Motor neuron (in vitro differentiated cells): ENCODE data around the gene SLF2. TPM values are rescaled to one million over a fixed set of nuclear protein-coding genes. Genes with fewer than 3 reads are reported as not detected.
A peak's percentile ranks its signal among the peaks of the same experiment; 100 is the strongest.

Experiments
- ATAC-seq, 8 experiments: fragments of 200-7000 bp; cut with Tn5 transposase; replicated peaks in 6 of 8; 2 replicates each; pipeline ENCODE4 v1.8.0; 2021; ENCODE audit warnings: mild to moderate bottlenecking in 8 of 8, moderate library complexity in 8 of 8
- H3K27ac ChIP-seq, 2 donors: fragments of 250-450 bp; sonication (Bioruptor Pico); 2 replicates each; pipeline ENCODE4 v1.9.0; 2021; ENCODE audit warnings: antibody characterized with exemption in 2 of 2, mild to moderate bottlenecking in 2 of 2, moderate library complexity in 1 of 2
- H3K4me1 ChIP-seq, 2 donors: fragments of 250-450 bp; sonication (Bioruptor Pico); replicated peaks in 1 of 2; 2 replicates each; pipeline ENCODE4 v1.6.1; 2021; ENCODE audit warnings: antibody characterized with exemption in 2 of 2, mild to moderate bottlenecking in 2 of 2, moderate library complexity in 1 of 2
- H3K4me3 ChIP-seq, 5 donors: fragments of 250-450 bp; sonication (Bioruptor Pico); 2 replicates each; pipeline ENCODE4 v1.9.0; 2021; ENCODE audit warnings: antibody characterized with exemption in 5 of 5, mild to moderate bottlenecking in 5 of 5, moderate library complexity in 4 of 5
- WGBS, 10 experiments: fragments of 450-650 bp; shearing (Covaris generic); methylation state at CpG; one replicate each; pipeline ENCODE4 v1.0.0; 2022; 5-methylcytosine and 5-hydroxymethylcytosine counted together
- in situ Hi-C, 9 experiments: fragments of 400-800 bp; cut with MboI; loops; one replicate each; pipeline ENCODE4 v1.15.0; 2021; ENCODE audit warnings: low sequenced_read_pairs in 9 of 9, low pct_unique_long_range_greater_than_20kb in 2 of 9; ENCODE audit not compliant: unreplicated experiment in 9 of 9
- total RNA-seq, 8 experiments: library from RNA; unstranded; fragments of 300-600 nt; gene quantifications; 2 replicates each; pipeline versions ENCODE4 v1.2.3 to v1.2.4, GENCODE V29; 2022

SLF2 gene
- total RNA-seq, 8 experiments from 2014 or later = 18.9 to 42.7 (median 31.5) TPM

DNA sequence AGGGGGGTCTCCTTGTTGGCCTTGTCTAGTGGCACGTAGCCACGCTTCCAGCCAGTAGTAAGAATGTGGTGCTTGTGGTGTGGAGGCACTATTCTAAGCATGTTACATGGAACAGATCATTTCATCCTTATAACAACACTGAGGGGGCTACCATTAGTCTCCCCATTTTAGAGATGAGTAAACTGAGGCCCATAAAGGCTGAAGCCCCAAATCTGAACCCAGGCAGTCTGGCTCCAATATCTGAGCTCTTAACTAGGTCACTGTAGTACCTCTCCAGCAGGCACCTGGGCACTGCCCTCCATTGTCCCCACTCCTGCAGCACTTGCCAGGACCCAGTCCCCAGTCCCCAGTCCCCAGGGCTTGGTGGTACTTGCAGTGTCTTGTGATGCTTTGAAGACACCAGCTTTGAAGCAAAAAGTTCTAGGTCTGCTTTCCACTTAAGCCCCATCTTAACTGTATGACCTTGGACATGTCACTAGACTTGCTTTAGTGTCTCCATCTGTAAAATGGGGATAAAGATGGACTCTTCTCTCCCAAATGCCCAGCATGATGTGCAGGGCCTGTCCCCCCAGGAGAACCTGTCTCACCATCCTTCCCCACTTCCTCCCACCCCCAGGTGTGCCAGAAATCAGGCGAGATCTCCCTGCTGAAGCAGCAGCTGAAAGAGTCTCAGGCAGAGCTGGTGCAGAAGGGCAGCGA lies 93.3 kb downstream of the SLF2 start:
- H3K27ac ChIP-seq = peak overlapping the region in 1 of 2 donors; percentile 33
- no peak for ATAC-seq
- WGBS, 10 experiments = 100% methylated on average over 1 of the region's 4 CpGs; no CpG with 5 or more reads in 8 of the 10 experiments
- H3K4me1 ChIP-seq = peaks cover 20 to 27% of the 10 kb centered on the region in 2 donors
- H3K4me3 ChIP-seq = no peak overlapping the region
- in situ Hi-C loops = no loop called here

GRCh38 chr10:101006593-101007098 lies 93.9 kb downstream of the SLF2 start:
- peak overlapping the region; percentile 33 to 70 for H3K27ac ChIP-seq
- H3K4me1 ChIP-seq = peaks cover 14 to 23% of the 10 kb centered on the region in 2 donors
- no peak overlapping the region for H3K4me3 ChIP-seq
- in situ Hi-C loops = no loop called here
- 80 to 95% (median 91%) methylated on average over 4 to 11 of the region's 33 CpGs; no CpG with 5 or more reads in 6 of the 10 experiments for WGBS, 10 experiments
- peak in 3 of 8 experiments; percentile 11 to 18 (median 11) for ATAC-seq

GRCh38 chr10:101007099-101007711 lies 94.4 kb downstream of the SLF2 start:
- in situ Hi-C loops = no loop called here
- H3K4me3 ChIP-seq = no peak overlapping the region
- peak in 2 of 8 experiments; percentile 3 to 12 for ATAC-seq
- peak overlapping the region; percentile 11 to 70 for H3K27ac ChIP-seq
- peaks cover 10 to 18% of the 10 kb centered on the region in 2 donors for H3K4me1 ChIP-seq
- 31 to 100% (median 56%) methylated on average over 2 to 5 of the region's 11 CpGs; no CpG with 5 or more reads in 7 of the 10 experiments for WGBS, 10 experiments

DNA sequence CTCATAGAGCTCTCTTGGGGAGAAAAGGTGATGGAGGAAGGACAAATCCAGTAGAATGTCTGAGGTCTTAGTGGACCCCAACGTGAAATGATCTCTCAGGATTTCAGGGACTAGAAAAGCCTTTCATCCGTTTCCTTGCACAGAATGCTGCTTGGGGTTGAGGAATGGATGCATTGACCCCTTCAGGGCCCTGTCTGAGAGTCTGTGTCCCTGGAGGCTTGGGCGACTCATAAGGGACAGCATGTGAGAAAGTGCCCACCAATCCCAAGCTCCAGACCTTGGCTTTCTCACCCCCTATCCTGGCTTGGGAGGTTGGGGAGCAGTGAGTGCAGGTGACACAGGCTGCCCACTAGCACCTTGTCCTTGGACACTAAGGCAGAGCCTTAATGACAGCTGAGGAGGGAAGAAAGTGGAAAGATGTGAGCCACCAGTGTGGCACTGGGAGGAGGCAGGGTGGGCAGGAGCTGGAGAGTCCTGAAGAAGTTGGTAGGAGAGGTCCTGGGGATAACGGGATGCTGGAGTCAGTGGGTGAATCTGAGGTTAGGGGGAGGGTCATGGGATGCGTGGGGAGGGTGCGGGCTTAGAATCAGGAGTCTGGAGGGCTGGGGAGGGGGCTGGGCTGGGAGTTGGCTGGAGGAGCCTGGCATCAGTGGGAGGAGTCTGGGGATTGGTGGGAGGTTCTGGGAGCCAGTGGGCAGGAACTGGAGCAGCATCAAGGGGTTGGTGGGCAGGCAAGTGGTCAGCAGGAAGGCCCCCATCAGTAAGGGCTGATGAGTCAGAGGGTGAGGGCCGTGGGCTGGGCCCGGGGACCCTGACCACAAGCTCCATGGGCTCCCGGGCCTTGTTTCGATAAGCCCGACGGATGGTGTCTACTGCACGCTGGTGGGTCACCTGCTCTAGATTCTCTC lies 95.4 kb downstream of the SLF2 start:
- 60 to 85% (median 80%) methylated on average over 1 to 6 of the region's 13 CpGs; no CpG with 5 or more reads in 6 of the 10 experiments for WGBS, 10 experiments
- Histone ChIP-seq H3K4me3 (no peak overlapping the region), H3K4me1 (peaks cover 10 to 18% of the 10 kb centered on the region in 2 donors), H3K27ac (no peak overlapping the region)
- in situ Hi-C loops = no loop called here
- no peak for ATAC-seq

- WGBS, 10 experiments = 70 to 85% (median 80%) methylated on average over 1 to 4 of the region's 6 CpGs; no CpG with 5 or more reads in 7 of the 10 experiments
- Histone ChIP-seq H3K4me1 (peaks cover 10 to 18% of the 10 kb centered on the region in 2 donors), H3K4me3 (no peak overlapping the region), H3K27ac (no peak overlapping the region)
- in situ Hi-C loops = no loop called here
- no peak for ATAC-seq
Measured at GRCh38 chr10:101008823-101009423, 96.2 kb downstream of the SLF2 start.

DNA sequence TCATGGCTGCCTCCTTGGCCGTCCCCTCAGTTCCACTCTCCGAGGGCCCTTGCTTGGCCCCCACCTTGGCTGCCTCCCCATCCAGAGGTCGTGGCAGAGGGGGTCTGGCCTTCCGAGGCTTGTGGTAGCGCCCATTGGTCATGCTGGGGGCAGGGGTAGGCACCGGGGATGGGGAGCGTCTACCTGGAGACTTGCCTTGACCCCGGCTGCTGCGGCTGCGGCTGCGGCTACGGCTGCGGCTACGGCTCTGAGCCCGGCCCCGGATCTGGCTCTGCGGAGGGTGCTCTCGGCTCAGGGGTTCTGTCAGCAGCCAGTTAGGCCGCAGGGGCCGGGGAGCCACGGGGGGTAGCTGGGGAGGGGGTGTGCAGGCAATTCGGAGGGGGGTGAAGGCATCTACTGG lies 97.6 kb downstream of the SLF2 start:
- no peak overlapping the region for H3K4me3 ChIP-seq
- no peak for ATAC-seq
- peaks cover 10 to 23% of the 10 kb centered on the region in 2 donors for H3K4me1 ChIP-seq
- H3K27ac ChIP-seq = no peak overlapping the region
- in situ Hi-C loops = no loop called here
- WGBS, 10 experiments = 100% methylated on average over 1 of the region's 22 CpGs; no CpG with 5 or more reads in 8 of the 10 experiments

DNA sequence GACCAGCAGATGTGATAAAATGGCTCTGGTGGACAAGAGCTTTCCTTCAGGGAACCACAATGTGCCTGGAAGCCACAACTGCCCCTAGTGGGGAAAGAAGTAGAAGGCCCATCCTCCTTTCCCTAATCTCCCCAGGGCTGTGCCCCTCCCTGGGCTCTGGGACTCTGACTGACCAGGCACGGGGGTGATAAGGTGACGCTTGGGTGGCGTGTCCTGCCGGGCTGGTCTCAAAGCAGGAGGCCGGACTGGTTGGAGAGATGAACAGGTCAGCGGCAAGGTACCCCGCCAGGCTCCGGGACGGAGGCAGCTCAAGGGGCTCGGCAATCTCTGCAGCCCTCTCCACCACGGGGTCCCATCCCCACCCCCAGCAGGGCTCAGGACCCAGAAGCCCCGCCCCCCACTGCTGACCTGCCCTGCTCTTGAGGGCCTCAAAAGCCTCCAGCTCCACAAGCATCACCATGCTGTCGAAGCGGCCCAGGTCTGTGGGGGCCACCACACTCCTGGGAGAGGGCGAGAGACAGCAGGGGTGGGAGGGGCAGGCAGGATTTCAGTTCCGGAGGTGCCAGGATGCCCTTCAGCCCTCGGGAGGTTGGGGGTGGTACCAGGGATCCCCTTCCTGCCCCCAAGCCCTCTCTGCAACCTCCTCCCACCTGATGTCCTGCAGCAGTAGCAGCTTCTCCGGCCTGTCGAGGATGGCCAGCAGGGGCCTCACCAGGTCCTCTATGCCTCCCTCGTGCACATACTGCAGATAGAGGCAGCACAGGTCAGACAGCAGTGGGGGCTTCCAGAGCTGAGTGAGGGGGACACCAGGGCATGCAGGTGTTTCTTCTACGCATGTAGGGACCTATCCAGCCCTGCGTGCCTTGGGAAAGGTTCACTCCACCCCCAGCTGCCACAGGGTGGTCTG lies 99.0 kb downstream of the SLF2 start:
- in situ Hi-C loops = no loop called here
- H3K4me1 ChIP-seq = peaks cover 10 to 23% of the 10 kb centered on the region in 2 donors
- 37 to 100% (median 62%) methylated on average over 1 to 4 of the region's 22 CpGs; no CpG with 5 or more reads in 5 of the 10 experiments for WGBS, 10 experiments
- no peak for ATAC-seq
- H3K27ac ChIP-seq = no peak overlapping the region
- H3K4me3 ChIP-seq = no peak overlapping the region

DNA sequence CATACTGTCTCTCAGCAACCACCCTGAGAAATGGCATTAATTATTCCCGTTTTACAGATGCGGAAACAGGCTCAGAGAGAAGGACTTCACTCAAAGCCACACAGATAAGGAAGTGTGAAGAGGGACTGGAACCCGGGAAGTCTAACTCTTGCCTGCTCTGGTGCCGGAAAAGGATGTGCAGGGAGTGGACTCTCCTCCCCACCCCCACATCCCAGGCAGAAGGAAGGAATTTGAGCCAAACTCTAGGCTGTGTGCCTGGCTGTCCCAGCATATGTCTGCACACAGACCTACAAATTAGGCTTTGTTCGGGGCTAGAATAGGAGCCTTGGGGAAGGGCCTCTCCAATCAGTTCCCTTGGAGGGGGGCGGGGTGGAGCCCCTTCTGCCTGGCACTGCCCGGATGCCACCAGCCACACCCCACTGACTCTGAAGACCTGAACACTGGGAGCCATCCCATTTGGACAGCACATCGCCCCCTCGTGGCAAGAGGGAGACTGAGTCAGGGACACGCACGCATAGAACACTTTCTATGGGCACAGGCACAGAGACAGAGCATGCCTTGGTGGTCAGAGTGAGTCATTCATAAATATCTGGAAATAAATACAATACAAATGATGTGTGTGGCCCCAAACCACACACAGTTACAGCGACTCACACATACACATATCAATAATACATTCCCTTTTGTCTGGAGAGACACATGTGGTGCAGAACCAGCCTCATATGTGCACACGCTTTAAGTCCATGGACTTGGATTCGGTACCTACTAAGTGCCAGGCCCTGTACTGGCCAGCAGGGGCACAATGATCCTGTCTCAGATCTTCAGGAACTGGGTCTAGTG lies 100.0 kb downstream of the SLF2 start:
- WGBS, 10 experiments = 0 to 80% (median 20%) methylated on average over 1 to 7 of the region's 14 CpGs; no CpG with 5 or more reads in 1 of the 10 experiments

GRCh38 chr10:101013365-101013825 lies 100.6 kb downstream of the SLF2 start:
- WGBS, 10 experiments = 20 to 90% (median 57%) methylated on average over 2 to 9 of the region's 9 CpGs
- Histone ChIP-seq H3K4me1 (peaks cover 10 to 16% of the 10 kb centered on the region in 2 donors), H3K4me3 (no peak overlapping the region), H3K27ac (no peak overlapping the region)
- ATAC-seq = no peak
- in situ Hi-C loops = no loop called here

More for the DNA sequence above, 100.0 kb downstream of the SLF2 start:
- Histone ChIP-seq H3K4me3 (no peak overlapping the region), H3K4me1 (peaks cover 10 to 20% of the 10 kb centered on the region in 2 donors), H3K27ac (no peak overlapping the region)
- in situ Hi-C loops = no loop called here
- peak; percentile 70 to 93 (median 80) for ATAC-seq

GRCh38 chr10:101014230-101014884 lies 101.6 kb downstream of the SLF2 start:
- Histone ChIP-seq H3K4me3 (no peak overlapping the region), H3K27ac (no peak overlapping the region), H3K4me1 (peaks cover 10 to 14% of the 10 kb centered on the region in 2 donors)
- WGBS, 10 experiments = 0 to 33% (median 5%) methylated on average over 2 to 5 of the region's 11 CpGs; no CpG with 5 or more reads in 6 of the 10 experiments
- in situ Hi-C loops = no loop called here
- peak; percentile 8 to 57 (median 43) for ATAC-seq
